ENCODE measurements around the gene ABCC9. TPM values are rescaled to one million over a fixed set of nuclear protein-coding genes. Genes with fewer than 3 reads are reported as not detected.

The ABCC9 gene
- total and polyA plus RNA-seq, 2 donors (not counting 3 experiments of a cell fraction or from before 2014, with no cell fraction given): under 0.01 TPM; not detected in 1

DNA sequence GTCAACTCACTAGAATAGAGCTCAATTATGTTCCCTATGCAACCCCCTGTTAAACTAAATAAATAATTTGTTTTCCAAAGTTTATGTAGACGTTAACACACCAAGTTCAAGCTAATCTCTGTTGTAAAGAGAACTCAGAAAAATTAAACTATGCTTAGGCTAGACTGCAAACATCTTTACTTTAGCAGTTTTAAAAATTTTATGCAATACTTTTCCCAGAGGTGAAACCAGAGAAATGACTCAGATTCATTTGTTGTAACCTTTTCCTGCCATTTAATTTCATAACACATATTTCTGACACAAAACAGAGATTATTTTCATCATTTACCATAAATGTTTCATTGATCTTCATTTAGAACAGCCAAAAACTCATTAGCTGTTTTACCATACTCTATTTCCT lies 27.4 kb downstream of the ABCC9 start:
- Histone ChIP-seq H3K4me2 (ENCODE audit: insufficient read depth, low read length) (no peak overlapping the region), H3K4me3 (replicated peaks in 1 of 3; ENCODE audit: insufficient read depth in 1 of 3, low read depth in 1 of 3, low read length in 3 of 3) (no peak overlapping the region), H3K27ac (ENCODE audit: insufficient read depth, low read depth, low read length) (no peak overlapping the region), H2AFZ (ENCODE audit: low read depth, low read length) (no peak overlapping the region), H4K20me1 (replicated peaks; ENCODE audit: control insufficient read depth, extremely low read depth, insufficient read depth, low read length) (no peaks in the 10 kb centered on the region), H3K79me2 (ENCODE audit: control insufficient read depth, insufficient read depth, low read length) (no peaks in the 10 kb centered on the region), H3K4me1 (ENCODE audit: control insufficient read depth, extremely low read depth, insufficient read depth, low read length) (no peaks in the 10 kb centered on the region), H3K36me3 (ENCODE audit: control insufficient read depth in 2 of 2, extremely low read depth in 1 of 2, insufficient read depth in 2 of 2, low read length in 2 of 2) (no peaks in the 10 kb centered on the region), H3K9ac (replicated peaks; ENCODE audit: extremely low read depth, insufficient read depth, low read length) (no peak overlapping the region), H3K9me3 (replicated peaks; ENCODE audit: control insufficient read depth, insufficient read depth, low read length) (no peaks in the 10 kb centered on the region), H3K9me1 (replicated peaks; ENCODE audit: control insufficient read depth, extremely low read depth, insufficient read depth, low read length) (no peaks in the 10 kb centered on the region), H3K27me3 (ENCODE audit: control insufficient read depth in 2 of 2, insufficient read depth in 2 of 2, low read length in 2 of 2) (no peaks in the 10 kb centered on the region)
- intact Hi-C loops (cut with micrococcal nuclease): no loop called here
- TF ChIP-seq POLR2AphosphoS5 (IDR thresholded peaks at IDR 0.05; ENCODE audit: insufficient read depth, low read depth, low read length): no peak
- TF ChIP-seq POLR2A (IDR thresholded peaks at IDR 0.05; ENCODE audit: low read depth, low read length): no peak
- TF ChIP-seq FOS (IDR thresholded peaks at IDR 0.05; ENCODE audit: borderline replicate concordance, insufficient read depth, low read length): no peak
- TF ChIP-seq JUN (IDR thresholded peaks at IDR 0.05; ENCODE audit: borderline replicate concordance, insufficient read depth, insufficient read length, low read depth): no peak
- TF ChIP-seq, protein P1, sequence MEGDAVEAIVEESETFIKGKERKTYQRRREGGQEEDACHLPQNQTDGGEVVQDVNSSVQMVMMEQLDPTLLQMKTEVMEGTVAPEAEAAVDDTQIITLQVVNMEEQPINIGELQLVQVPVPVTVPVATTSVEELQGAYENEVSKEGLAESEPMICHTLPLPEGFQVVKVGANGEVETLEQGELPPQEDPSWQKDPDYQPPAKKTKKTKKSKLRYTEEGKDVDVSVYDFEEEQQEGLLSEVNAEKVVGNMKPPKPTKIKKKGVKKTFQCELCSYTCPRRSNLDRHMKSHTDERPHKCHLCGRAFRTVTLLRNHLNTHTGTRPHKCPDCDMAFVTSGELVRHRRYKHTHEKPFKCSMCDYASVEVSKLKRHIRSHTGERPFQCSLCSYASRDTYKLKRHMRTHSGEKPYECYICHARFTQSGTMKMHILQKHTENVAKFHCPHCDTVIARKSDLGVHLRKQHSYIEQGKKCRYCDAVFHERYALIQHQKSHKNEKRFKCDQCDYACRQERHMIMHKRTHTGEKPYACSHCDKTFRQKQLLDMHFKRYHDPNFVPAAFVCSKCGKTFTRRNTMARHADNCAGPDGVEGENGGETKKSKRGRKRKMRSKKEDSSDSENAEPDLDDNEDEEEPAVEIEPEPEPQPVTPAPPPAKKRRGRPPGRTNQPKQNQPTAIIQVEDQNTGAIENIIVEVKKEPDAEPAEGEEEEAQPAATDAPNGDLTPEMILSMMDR (IDR thresholded peaks at IDR 0.05; ENCODE audit: extremely low read depth in 1 of 2, insufficient read depth in 1 of 2, low read depth in 1 of 2, low read length in 2 of 2): no peak
- TF ChIP-seq EZH2 (IDR thresholded peaks at IDR 0.05; ENCODE audit: borderline replicate concordance, low read depth, low read length, severe bottlenecking): no peak
- no TSS peak for BruUV-seq (replicated peaks)
- ChIA-PET CTCF (no interaction called here), POLR2A (no interaction called here)
- DNase-seq (ENCODE audit: low read depth, low spot score) (no peak), FAIRE-seq (no peak)
- dilution Hi-C loops (cut with MboI; ENCODE audit: extremely low pct_ligation_motif_present, low sequenced_read_pairs): no loop called here

DNA sequence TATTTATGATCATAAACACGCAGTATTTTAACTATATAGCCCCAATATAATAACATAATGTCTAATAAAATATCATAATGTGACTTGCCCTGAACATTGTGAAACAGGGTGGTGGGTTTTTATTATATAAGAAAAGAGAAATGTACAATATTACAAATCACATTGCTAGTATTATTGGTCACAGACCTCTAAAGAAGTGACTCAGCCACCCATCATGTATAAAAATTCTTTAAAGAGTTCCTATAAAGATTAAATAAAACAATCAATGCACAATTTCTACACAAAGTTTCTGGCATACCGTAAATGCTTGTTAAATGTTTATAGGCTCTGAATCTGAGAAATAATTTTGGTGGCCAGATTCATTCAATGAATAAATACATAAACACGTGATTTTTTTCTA lies 28.9 kb downstream of the ABCC9 start:
- POLR2A ChIA-PET: no interaction called here
- no peaks in the 10 kb centered on the region for H3K79me2 ChIP-seq (ENCODE audit: control insufficient read depth, insufficient read depth, low read length)
- FAIRE-seq (no peak), DNase-seq (ENCODE audit: low read depth, low spot score) (no peak)
- no peak overlapping the region for H3K4me2 ChIP-seq (ENCODE audit: insufficient read depth, low read length)
- dilution Hi-C loops (cut with MboI; ENCODE audit: extremely low pct_ligation_motif_present, low sequenced_read_pairs): no loop called here
- CTCF ChIA-PET: no interaction called here
- no peak overlapping the region for H3K27ac ChIP-seq (ENCODE audit: insufficient read depth, low read depth, low read length)
- H4K20me1 ChIP-seq (replicated peaks; ENCODE audit: control insufficient read depth, extremely low read depth, insufficient read depth, low read length): no peaks in the 10 kb centered on the region
- no peak overlapping the region for H2AFZ ChIP-seq (ENCODE audit: low read depth, low read length)
- no TSS peak for BruUV-seq (replicated peaks)
- intact Hi-C loops (cut with micrococcal nuclease): no loop called here
- no peaks in the 10 kb centered on the region for H3K9me3 ChIP-seq (replicated peaks; ENCODE audit: control insufficient read depth, insufficient read depth, low read length)
- no peaks in the 10 kb centered on the region for H3K36me3 ChIP-seq (ENCODE audit: control insufficient read depth in 2 of 2, extremely low read depth in 1 of 2, insufficient read depth in 2 of 2, low read length in 2 of 2)
- TF ChIP-seq POLR2AphosphoS5 (IDR thresholded peaks at IDR 0.05; ENCODE audit: insufficient read depth, low read depth, low read length): no peak
- TF ChIP-seq FOS (IDR thresholded peaks at IDR 0.05; ENCODE audit: borderline replicate concordance, insufficient read depth, low read length): no peak
- TF ChIP-seq, protein P2, sequence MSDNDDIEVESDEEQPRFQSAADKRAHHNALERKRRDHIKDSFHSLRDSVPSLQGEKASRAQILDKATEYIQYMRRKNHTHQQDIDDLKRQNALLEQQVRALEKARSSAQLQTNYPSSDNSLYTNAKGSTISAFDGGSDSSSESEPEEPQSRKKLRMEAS (IDR thresholded peaks at IDR 0.05; ENCODE audit: insufficient read depth, insufficient read length): no peak
- no peak for TF ChIP-seq MYC (IDR thresholded peaks at IDR 0.05; ENCODE audit: low read depth, low read length)
- TF ChIP-seq JUN (IDR thresholded peaks at IDR 0.05; ENCODE audit: borderline replicate concordance, insufficient read depth, insufficient read length, low read depth): no peak
- TF ChIP-seq GATA2 (IDR thresholded peaks at IDR 0.05; ENCODE audit: insufficient read depth, insufficient read length, low read depth, low read length): no peak
- TF ChIP-seq POLR2A (IDR thresholded peaks at IDR 0.05; ENCODE audit: low read depth, low read length): no peak
- TF ChIP-seq, protein P1 (IDR thresholded peaks at IDR 0.05; ENCODE audit: extremely low read depth in 1 of 2, insufficient read depth in 1 of 2, low read depth in 1 of 2, low read length in 2 of 2): no peak
- no peak for TF ChIP-seq EZH2 (IDR thresholded peaks at IDR 0.05; ENCODE audit: borderline replicate concordance, low read depth, low read length, severe bottlenecking)
- H3K27me3 ChIP-seq (ENCODE audit: control insufficient read depth in 2 of 2, insufficient read depth in 2 of 2, low read length in 2 of 2): no peaks in the 10 kb centered on the region
- H3K9ac ChIP-seq (replicated peaks; ENCODE audit: extremely low read depth, insufficient read depth, low read length): no peak overlapping the region
- no peaks in the 10 kb centered on the region for H3K9me1 ChIP-seq (replicated peaks; ENCODE audit: control insufficient read depth, extremely low read depth, insufficient read depth, low read length)
- no peak overlapping the region for H3K4me3 ChIP-seq (replicated peaks in 1 of 3; ENCODE audit: insufficient read depth in 1 of 3, low read depth in 1 of 3, low read length in 3 of 3)
- no peaks in the 10 kb centered on the region for H3K4me1 ChIP-seq (ENCODE audit: control insufficient read depth, extremely low read depth, insufficient read depth, low read length)
